Measurements from ENCODE around the gene MARCHF3.
A peak's percentile ranks its signal among the peaks of the same experiment; 100 is the strongest.
"Not testable (repeated sequence)": the region's sequence is repeated elsewhere in the genome, so short reads cannot be mapped to it uniquely, and the experiment has no call there.

The MARCHF3 gene

GRCh38 chr5:127030259-127031146, at the start of gene MARCHF3:
MARCHF3 (minus strand) TSS chr5:127030558; CDS start chr5:126918171, 112,387 bp downstream.
- DNase-seq = peak; percentile 88 to 90

- DNase-seq = no peak
Observed at GRCh38 chr5:127079994-127080491, 49.7 kb upstream of the MARCHF3 start.

- no peak for DNase-seq
Observed at GRCh38 chr5:127077366-127077765, 47.0 kb upstream of the MARCHF3 start.

- DNase-seq = no peak
Observed at GRCh38 chr5:127076315-127077129, 46.2 kb upstream of the MARCHF3 start.

- no peak for DNase-seq
Observed at GRCh38 chr5:127074466-127074865, 44.1 kb upstream of the MARCHF3 start.

- DNase-seq = peak; percentile 31 to 76
Observed at GRCh38 chr5:127072861-127073846, 42.8 kb upstream of the MARCHF3 start, which contains the start of gene C5orf63. C5orf63 (minus strand) TSS chr5:127073502; CDS start chr5:127058995, 14,507 bp downstream.

GRCh38 chr5:127070243-127070642, 39.9 kb upstream of the MARCHF3 start:
- DNase-seq = no peak

- no peak for DNase-seq
Observed at GRCh38 chr5:127068493-127069214, 38.3 kb upstream of the MARCHF3 start.

- no peak for DNase-seq
Observed at GRCh38 chr5:127066721-127067120, 36.4 kb upstream of the MARCHF3 start.

- no peak for DNase-seq
Observed at GRCh38 chr5:127064253-127064840, 34.0 kb upstream of the MARCHF3 start.

GRCh38 chr5:127063257-127063913, 33.0 kb upstream of the MARCHF3 start:
- DNase-seq = no peak

GRCh38 chr5:127061956-127062355, 31.6 kb upstream of the MARCHF3 start:
- DNase-seq = no peak

GRCh38 chr5:127061537-127061936, 31.2 kb upstream of the MARCHF3 start:
- no peak for DNase-seq

GRCh38 chr5:127060470-127060985, 30.2 kb upstream of the MARCHF3 start:
- no peak for DNase-seq

GRCh38 chr5:127056896-127057295, 26.5 kb upstream of the MARCHF3 start:
- no peak for DNase-seq

- DNase-seq = no peak
Observed at GRCh38 chr5:127055880-127056653, 25.7 kb upstream of the MARCHF3 start.

GRCh38 chr5:127053551-127053950, 23.2 kb upstream of the MARCHF3 start:
- not testable (repeated sequence) for DNase-seq

- DNase-seq = no peak
Observed at GRCh38 chr5:127053049-127053448, 22.7 kb upstream of the MARCHF3 start.

GRCh38 chr5:127051591-127051990, 21.2 kb upstream of the MARCHF3 start:
- no peak for DNase-seq

Measured in activated CD4-positive, alpha-beta T cell treated with anti-CD3 and anti-CD28 coated beads for 4 hours (primary cell).